ENCODE measurements around the gene XIRP2. TPM values are rescaled to one million over a fixed set of nuclear protein-coding genes. Genes with fewer than 3 reads are reported as not detected.

Gene XIRP2
- total RNA-seq, 1 experiment from 2014 or later = not detected

DNA sequence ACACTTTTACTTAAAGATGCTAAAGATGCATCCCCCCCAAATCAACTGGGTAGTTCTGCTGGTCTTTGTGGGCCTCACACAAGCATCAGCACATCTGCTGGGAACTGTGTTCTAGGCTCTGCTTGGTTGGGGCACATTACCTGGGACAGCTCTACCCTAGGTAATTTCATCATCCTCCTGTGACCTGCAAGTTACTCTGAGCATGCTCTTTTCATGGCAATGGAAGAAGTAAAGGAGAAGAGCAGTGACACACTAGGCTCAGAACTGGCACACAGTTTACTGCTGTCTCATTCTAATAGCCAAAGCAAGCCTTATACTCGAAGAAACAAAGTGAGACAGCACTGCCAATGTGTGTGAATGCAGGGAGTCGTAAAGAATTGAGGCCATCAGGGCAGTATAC is 376.7 kb downstream of the XIRP2 start:
- TF ChIP-seq EZH2 (IDR thresholded peaks at IDR 0.05) = no peak
- no peak for TF ChIP-seq EZH2phosphoT487 (IDR thresholded peaks at IDR 0.05; ENCODE audit: borderline replicate concordance)
- TF ChIP-seq JUND (IDR thresholded peaks at IDR 0.05) = no peak
- TF ChIP-seq, protein P1, sequence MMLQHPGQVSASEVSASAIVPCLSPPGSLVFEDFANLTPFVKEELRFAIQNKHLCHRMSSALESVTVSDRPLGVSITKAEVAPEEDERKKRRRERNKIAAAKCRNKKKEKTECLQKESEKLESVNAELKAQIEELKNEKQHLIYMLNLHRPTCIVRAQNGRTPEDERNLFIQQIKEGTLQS (IDR thresholded peaks at IDR 0.05) = no peak
- TF ChIP-seq POLR2A (IDR thresholded peaks at IDR 0.05; ENCODE audit: borderline replicate concordance, extremely low read depth, insufficient read depth, insufficient read length) = no peak
- TF ChIP-seq SP1 (IDR thresholded peaks at IDR 0.05; ENCODE audit: low read depth) = no peak
- no peak for TF ChIP-seq ELF1 (IDR thresholded peaks at IDR 0.05; ENCODE audit: borderline replicate concordance, low read depth)
- TF ChIP-seq TCF7L2 (IDR thresholded peaks at IDR 0.05; ENCODE audit: borderline replicate concordance, extremely low read depth, insufficient read depth, insufficient read length) = no peak
- no peak for TF ChIP-seq POLR2AphosphoS5 (IDR thresholded peaks at IDR 0.05; ENCODE audit: low read depth, low read length)
- TF ChIP-seq RAD21 (IDR thresholded peaks at IDR 0.05; ENCODE audit: low read depth) = no peak
- TF ChIP-seq, protein P2, sequence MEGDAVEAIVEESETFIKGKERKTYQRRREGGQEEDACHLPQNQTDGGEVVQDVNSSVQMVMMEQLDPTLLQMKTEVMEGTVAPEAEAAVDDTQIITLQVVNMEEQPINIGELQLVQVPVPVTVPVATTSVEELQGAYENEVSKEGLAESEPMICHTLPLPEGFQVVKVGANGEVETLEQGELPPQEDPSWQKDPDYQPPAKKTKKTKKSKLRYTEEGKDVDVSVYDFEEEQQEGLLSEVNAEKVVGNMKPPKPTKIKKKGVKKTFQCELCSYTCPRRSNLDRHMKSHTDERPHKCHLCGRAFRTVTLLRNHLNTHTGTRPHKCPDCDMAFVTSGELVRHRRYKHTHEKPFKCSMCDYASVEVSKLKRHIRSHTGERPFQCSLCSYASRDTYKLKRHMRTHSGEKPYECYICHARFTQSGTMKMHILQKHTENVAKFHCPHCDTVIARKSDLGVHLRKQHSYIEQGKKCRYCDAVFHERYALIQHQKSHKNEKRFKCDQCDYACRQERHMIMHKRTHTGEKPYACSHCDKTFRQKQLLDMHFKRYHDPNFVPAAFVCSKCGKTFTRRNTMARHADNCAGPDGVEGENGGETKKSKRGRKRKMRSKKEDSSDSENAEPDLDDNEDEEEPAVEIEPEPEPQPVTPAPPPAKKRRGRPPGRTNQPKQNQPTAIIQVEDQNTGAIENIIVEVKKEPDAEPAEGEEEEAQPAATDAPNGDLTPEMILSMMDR (IDR thresholded peaks at IDR 0.05 in 2 of 3, conservative IDR thresholded peaks at IDR 0.05 in 1 of 3; ENCODE audit: borderline replicate concordance in 1 of 3, insufficient read depth in 1 of 3, low read depth in 2 of 3, low read length in 2 of 3) = no peak
- TF ChIP-seq, protein P3, sequence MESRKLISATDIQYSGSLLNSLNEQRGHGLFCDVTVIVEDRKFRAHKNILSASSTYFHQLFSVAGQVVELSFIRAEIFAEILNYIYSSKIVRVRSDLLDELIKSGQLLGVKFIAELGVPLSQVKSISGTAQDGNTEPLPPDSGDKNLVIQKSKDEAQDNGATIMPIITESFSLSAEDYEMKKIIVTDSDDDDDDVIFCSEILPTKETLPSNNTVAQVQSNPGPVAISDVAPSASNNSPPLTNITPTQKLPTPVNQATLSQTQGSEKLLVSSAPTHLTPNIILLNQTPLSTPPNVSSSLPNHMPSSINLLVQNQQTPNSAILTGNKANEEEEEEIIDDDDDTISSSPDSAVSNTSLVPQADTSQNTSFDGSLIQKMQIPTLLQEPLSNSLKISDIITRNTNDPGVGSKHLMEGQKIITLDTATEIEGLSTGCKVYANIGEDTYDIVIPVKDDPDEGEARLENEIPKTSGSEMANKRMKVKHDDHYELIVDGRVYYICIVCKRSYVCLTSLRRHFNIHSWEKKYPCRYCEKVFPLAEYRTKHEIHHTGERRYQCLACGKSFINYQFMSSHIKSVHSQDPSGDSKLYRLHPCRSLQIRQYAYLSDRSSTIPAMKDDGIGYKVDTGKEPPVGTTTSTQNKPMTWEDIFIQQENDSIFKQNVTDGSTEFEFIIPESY (IDR thresholded peaks at IDR 0.05; ENCODE audit: extremely low read depth, insufficient replicate concordance, low read length) = no peak
- TF ChIP-seq FOSL1 (IDR thresholded peaks at IDR 0.05; ENCODE audit: low read depth) = no peak
- no peak overlapping the region for H3K9ac ChIP-seq (ENCODE audit: low read length)
- no peaks in the 10 kb centered on the region for H3K4me1 ChIP-seq (ENCODE audit: control insufficient read depth in 1 of 2, insufficient read depth in 2 of 2, low read length in 2 of 2)
- no peak for ATAC-seq
- H3K27me3 ChIP-seq (ENCODE audit: insufficient read depth, low read length) = no peaks in the 10 kb centered on the region
- H3K36me3 ChIP-seq (ENCODE audit: control insufficient read depth in 1 of 2, insufficient read depth in 2 of 2, low read length in 2 of 2) = no peaks in the 10 kb centered on the region
- H3K79me2 ChIP-seq (ENCODE audit: insufficient read depth, low read length) = no peaks in the 10 kb centered on the region
- no peak overlapping the region for H3K27ac ChIP-seq (ENCODE audit: low read depth, low read length)
- ChIA-PET CTCF (interaction anchor here (1.1 to 2.1 kb wide), 2 partner anchors 15 to 854 kb away, joined by 3 to 21 read pairs; no protein-coding TSS in a partner anchor), POLR2A (no interaction called here), RAD21 (ENCODE audit: low non-redundant PET in 1 of 2, low total read pairs in 2 of 2, uncharacterized antibody in 2 of 2, unreplicated experiment in 2 of 2) (no interaction called here)
- H3K4me3 ChIP-seq (replicated peaks in 1 of 2; ENCODE audit: low read depth in 1 of 2, low read length in 2 of 2) = no peak overlapping the region
- BruUV-seq (replicated peaks) = no TSS peak
- no peak overlapping the region for H3K4me2 ChIP-seq (ENCODE audit: low read length)
- no peaks in the 10 kb centered on the region; a peak in 1 of 4 replicates for H3K9me3 ChIP-seq (ENCODE audit: control insufficient read depth in 1 of 2, insufficient read depth in 1 of 2, low read depth in 1 of 2, low read length in 2 of 2)
- no peaks in the 10 kb centered on the region for H4K20me1 ChIP-seq (ENCODE audit: insufficient read depth)
- H2AFZ ChIP-seq (ENCODE audit: low read depth, low read length, poor library complexity, severe bottlenecking) = no peak overlapping the region
- no peaks in the 10 kb centered on the region for H3K9me2 ChIP-seq (ENCODE audit: insufficient read depth)
- no peak for DNase-seq (ENCODE audit: low read depth, low spot score)
- intact Hi-C loops (cut with micrococcal nuclease) = loop anchor here (10.0 kb wide), 1 partner anchor 850 kb away; no protein-coding TSS in a partner anchor
